Left ventricle myocardium superior (tissue), 1 donor: ENCODE data around the gene IZUMO2. TPM values are rescaled to one million over a fixed set of nuclear protein-coding genes. Genes with fewer than 3 reads are reported as not detected.

Experiments
- ATAC-seq: fragments of 200-7000 bp; cut with Tn5 transposase; one replicate; pipeline ENCODE4 v1.9.1; 2020; ENCODE audit warnings: mild to moderate bottlenecking, moderate library complexity
- DNase-seq: peaks from one replicate; pipeline ENCODE4 v3.0.0-alpha.2; 2020
- intact Hi-C: fragments of 100-400 bp; cut with micrococcal nuclease; formaldehyde crosslinking; loops from one replicate; pipeline ENCODE4 v1.11.0; 2022
- total RNA-seq: library from RNA; stranded (reverse); fragmentation: NEBNext Ultra II Directional; extraction: Animal tissue kit (Norgen Biotek cat#: 25700); gene quantifications from one replicate; pipeline ENCODE4 v1.2.1, GENCODE V29; 2021
- donor health status: DM: no; HTN: yes; CAD: no; lungs with severe emphysema.

The IZUMO2 gene
- total RNA-seq, 1 donor from 2014 or later = not detected

DNA sequence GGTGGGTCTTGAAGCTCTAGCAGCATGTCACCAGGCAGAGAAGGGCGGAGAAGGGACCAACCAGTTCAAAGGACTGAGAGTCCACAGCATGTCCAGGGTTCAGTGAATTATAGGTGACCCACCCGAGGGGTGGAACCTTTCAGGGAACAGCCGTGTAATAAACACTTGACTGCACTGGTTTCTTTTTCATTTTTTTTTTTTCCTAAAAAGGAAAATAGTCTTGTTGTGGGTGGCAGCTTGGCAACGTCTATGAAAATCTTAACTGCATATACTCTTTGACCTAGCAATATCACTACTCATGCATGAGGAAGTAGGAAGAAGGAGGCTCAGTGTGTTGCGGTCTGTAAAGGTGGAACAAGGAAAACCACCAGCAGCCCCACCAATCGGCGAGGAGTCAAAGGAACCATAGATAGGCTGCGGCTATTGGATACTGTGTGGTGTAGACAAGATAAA is 27.4 kb upstream of the IZUMO2 start:
- no peak for ATAC-seq
- intact Hi-C loops = no loop called here
- no peak for DNase-seq

GRCh38 chr19:50189331-50189730 is 26.2 kb upstream of the IZUMO2 start:
- intact Hi-C loops = no loop called here
- no peak for ATAC-seq

DNA sequence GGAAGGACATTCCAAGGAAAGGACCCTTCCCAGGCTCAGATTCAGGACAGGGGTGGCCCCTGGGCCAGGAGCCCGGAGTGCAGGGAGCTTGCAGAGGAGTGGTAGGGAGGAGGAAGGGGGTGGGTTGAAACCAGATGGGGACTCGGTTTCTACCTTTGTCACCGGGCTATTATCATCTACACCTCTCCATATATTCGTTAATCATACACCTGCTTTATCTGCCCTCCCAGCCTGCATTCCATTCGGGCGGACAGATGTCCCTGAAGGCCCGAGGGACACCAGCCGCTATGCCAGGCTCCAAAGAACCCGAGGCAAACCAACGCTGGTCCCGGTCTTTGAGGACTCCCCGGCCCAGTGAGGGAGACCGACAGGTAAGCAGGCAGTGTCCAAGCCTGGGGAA is 24.9 kb upstream of the IZUMO2 start:
- ATAC-seq = no peak
- intact Hi-C loops = no loop called here

More at GRCh38 chr19:50189331-50189730, 26.2 kb upstream of the IZUMO2 start:
- no peak for DNase-seq

GRCh38 chr19:50184196-50184595 is 21.1 kb upstream of the IZUMO2 start:
- intact Hi-C loops = no loop called here
- no peak for DNase-seq
- no peak for ATAC-seq

More for the DNA sequence above, 24.9 kb upstream of the IZUMO2 start:
- DNase-seq = no peak

- ATAC-seq = no peak
- no peak for DNase-seq
- intact Hi-C loops = no loop called here
Measured at GRCh38 chr19:50181121-50181520, 18.0 kb upstream of the IZUMO2 start.

GRCh38 chr19:50178859-50179537 is 15.9 kb upstream of the IZUMO2 start:
- ATAC-seq = no peak
- no peak for DNase-seq
- intact Hi-C loops = no loop called here

DNA sequence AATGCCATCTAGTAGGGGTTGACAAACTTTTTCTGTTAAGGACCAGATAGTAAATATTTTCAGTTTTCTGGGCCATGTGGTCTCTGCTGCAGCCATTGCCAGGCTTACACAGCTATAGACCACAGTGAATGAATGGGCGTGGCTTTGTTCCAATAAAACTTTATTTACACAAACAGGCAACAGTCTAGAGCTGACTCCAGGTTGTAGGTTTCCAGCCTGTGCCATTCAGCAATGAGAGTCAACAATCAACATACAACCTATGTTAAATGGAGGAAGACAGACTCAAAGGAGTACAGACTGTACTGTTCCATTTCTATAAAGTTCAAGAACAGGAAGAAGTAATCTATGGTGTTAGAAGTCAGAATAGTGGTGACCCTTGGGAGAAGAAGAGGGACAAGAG is 15.2 kb upstream of the IZUMO2 start:
- intact Hi-C loops = no loop called here
- ATAC-seq (no peak), DNase-seq (no peak)

GRCh38 chr19:50176775-50177174 is 13.7 kb upstream of the IZUMO2 start:
- intact Hi-C loops = no loop called here
- ATAC-seq (no peak), DNase-seq (no peak)

GRCh38 chr19:50175924-50176323 is 12.8 kb upstream of the IZUMO2 start:
- no peak for DNase-seq
- ATAC-seq = no peak
- intact Hi-C loops = no loop called here

- no peak for ATAC-seq
- no peak for DNase-seq
- intact Hi-C loops = no loop called here
Measured at GRCh38 chr19:50174100-50174793, 11.2 kb upstream of the IZUMO2 start.

GRCh38 chr19:50173127-50173526 is 10.0 kb upstream of the IZUMO2 start:
- ATAC-seq = no peak
- no peak for DNase-seq
- intact Hi-C loops = no loop called here

GRCh38 chr19:50172726-50173125 is 9.6 kb upstream of the IZUMO2 start:
- ATAC-seq = no peak

GRCh38 chr19:50171752-50172151 is 8.7 kb upstream of the IZUMO2 start:
- DNase-seq (no peak), ATAC-seq (no peak)
- intact Hi-C loops = no loop called here

More at GRCh38 chr19:50172726-50173125, 9.6 kb upstream of the IZUMO2 start:
- no peak for DNase-seq
- intact Hi-C loops = no loop called here

GRCh38 chr19:50167314-50167721 is 4.2 kb upstream of the IZUMO2 start:
- DNase-seq = no peak
- ATAC-seq = no peak
- intact Hi-C loops = no loop called here

DNA sequence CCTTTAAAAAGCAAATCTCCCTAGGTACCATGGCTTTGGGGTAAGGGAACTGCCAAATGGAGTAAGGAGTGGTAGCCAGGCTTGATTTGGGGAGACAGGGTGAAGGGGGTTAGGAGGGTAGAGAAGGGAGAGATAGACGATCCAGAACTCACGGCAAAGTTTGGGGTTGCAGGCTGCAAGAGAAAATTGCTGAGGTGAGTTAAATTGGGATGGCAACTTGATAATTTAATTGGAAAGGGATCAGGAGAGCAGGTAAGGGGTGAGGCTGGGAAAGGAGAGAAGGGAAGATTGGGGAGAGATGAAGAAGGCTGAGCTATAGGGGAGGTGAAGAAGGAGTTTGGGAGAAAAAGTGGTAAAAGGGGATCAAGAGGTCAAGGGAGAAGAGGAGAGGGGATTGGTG is 4.0 kb downstream of the IZUMO2 start:
- intact Hi-C loops = no loop called here
- DNase-seq (no peak), ATAC-seq (no peak)

DNA sequence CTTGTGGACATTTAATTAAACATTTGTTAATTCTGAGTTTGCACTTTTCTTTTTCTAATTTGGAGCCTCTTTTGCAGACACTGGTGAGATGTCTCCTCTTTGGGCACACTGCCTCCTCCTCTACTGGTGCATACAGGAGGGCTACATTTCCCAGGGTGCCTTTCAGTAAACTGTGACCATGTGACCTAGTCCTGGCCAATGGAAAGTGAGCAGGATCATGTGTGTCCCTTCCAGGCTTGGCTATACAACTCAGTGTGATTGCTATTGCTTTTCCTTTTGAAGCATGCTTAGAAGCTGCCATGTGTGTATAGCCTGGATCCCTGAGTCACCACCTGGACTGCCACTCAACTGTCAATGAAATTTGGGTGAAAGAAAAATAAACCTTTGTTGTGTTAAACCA is 4.5 kb downstream of the IZUMO2 start:
- no peak for DNase-seq
- ATAC-seq = no peak
- intact Hi-C loops = no loop called here

- ATAC-seq = no peak
- intact Hi-C loops = no loop called here
Measured at GRCh38 chr19:50155520-50156109, 7.5 kb downstream of the IZUMO2 start.

DNA sequence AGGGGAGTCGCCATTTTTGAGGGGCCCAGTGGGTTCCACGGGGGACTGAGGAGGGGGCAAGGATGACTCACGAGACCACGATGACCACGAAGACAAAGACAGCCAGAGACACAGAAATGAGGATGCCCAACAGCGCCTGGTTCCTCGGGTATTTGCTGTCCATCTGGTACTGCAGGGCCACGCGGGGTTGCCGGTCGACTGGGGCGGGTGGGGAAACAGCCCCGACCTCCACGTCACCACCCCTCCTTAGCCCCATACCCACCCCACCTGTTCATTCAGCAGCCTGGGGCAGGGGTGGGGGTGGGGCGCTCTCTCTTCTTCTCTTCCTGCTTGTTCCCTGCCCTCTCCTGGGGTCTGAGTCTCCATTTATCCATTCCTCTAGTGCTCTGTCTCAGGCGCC is 8.6 kb downstream of the IZUMO2 start:
- DNase-seq (no peak), ATAC-seq (no peak)
- intact Hi-C loops = no loop called here

More at GRCh38 chr19:50155520-50156109, 7.5 kb downstream of the IZUMO2 start:
- DNase-seq = no peak

DNA sequence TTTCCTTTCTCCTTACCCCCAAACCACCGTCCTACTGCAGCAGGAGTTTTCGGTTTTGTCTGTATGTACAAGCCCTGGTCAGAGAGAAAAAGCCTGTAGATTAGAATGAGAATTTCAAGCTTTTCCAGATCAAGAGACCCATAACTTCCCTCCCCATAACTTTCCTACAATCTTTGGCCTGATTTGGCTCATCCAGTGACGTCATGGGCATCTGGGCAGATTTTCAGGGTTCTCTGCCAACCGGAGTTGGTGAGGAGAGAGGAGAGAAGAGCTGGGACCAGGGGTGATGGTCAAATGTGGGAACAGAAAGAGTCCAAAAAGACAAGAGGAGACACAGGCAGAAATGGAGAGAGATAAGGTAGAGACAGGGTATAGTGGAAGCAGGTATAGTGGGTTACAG is 10.5 kb downstream of the IZUMO2 start:
- ATAC-seq = no peak
- no peak for DNase-seq
- intact Hi-C loops = no loop called here

DNA sequence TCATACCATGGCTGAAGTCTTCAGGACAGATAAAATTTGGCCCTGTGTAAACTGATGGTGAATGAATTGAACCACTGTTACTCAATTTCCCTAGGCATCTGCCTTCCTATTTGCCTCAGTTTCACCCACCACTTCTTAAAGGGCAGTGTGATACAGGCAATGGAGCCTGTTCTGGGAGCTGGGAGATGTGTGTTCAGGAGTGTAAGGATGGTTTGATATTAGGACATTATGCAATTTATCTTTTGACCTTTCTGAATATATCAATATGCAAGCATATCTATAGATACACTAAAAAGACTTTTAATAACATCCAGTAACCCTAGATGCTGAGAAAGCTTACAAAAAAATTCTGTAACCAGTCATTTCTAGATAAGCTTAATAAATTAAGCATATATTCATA is 14.6 kb downstream of the IZUMO2 start:
- DNase-seq = no peak
- no peak for ATAC-seq
- intact Hi-C loops = no loop called here
